Naive thymus-derived CD4-positive, alpha-beta T cell (primary cell): ENCODE results near the gene CCDC91. TPM values are rescaled to one million over a fixed set of nuclear protein-coding genes. Genes with fewer than 3 reads are reported as not detected.
"Not testable (repeated sequence)": the region's sequence is repeated elsewhere in the genome, so short reads cannot be mapped to it uniquely, and the experiment has no call there.

Experiments used
- ATAC-seq: fragments of 150-1000 bp; cut with Tn5 transposase; 2 replicates; pipeline ENCODE4 v1.10.0; 2021; ENCODE audit warnings: mild to moderate bottlenecking, moderate library complexity
- CTCF ChIA-PET: fragments of 350-600 bp; sonication (Branson Sonifier 250); formaldehyde crosslinking; loops from one replicate; lab custom pipeline; 2021; ENCODE audit warnings: antibody characterized with exemption; lab: Charles Lee
- POLR2A ChIA-PET: fragments of 350-600 bp; sonication (Branson Sonifier 250); formaldehyde crosslinking; loops from one replicate; lab custom pipeline; 2021; ENCODE audit warnings: antibody characterized with exemption, inconsistent platforms; lab: Charles Lee
- DNase-seq, 9 donors: peaks; one replicate each; pipeline versions ENCODE4 v3.0.0 to v3.0.0-alpha.2; 2020 to 2022; ENCODE audit warnings: mixed read lengths in 1 of 9
- H3K27ac ChIP-seq: one replicate; pipeline ENCODE4 v1.7.0; 2013; ENCODE audit warnings: mild to moderate bottlenecking, low read depth, low read length, moderate library complexity
- H3K27me3 ChIP-seq, 2 donors: one replicate each; pipeline ENCODE4 v1.7.0; 2013; ENCODE audit warnings: low read length in 2 of 2, mild to moderate bottlenecking in 2 of 2, moderate library complexity in 2 of 2; ENCODE audit not compliant: control insufficient read depth in 2 of 2, insufficient read depth in 2 of 2
- H3K36me3 ChIP-seq, 3 experiments: 1 replicate in 2 of 3; 2 replicates in 1 of 3; pipeline ENCODE4 v1.7.0; 2013; ENCODE audit warnings: low read length in 3 of 3, mild to moderate bottlenecking in 3 of 3, moderate library complexity in 1 of 3; ENCODE audit not compliant: insufficient read depth in 3 of 3, control insufficient read depth in 2 of 3
- H3K4me1 ChIP-seq, 2 donors: one replicate each; pipeline ENCODE4 v1.7.0; 2013; ENCODE audit warnings: low read length in 2 of 2, mild to moderate bottlenecking in 2 of 2, moderate library complexity in 1 of 2; ENCODE audit not compliant: control insufficient read depth in 2 of 2, insufficient read depth in 2 of 2
- H3K4me3 ChIP-seq: 2 replicates; pipeline ENCODE4 v1.7.0; 2013; ENCODE audit warnings: mild to moderate bottlenecking, low read length
- H3K9me3 ChIP-seq, 3 experiments: 1 replicate in 2 of 3; 2 replicates in 1 of 3; pipeline ENCODE4 v1.7.0; 2013; ENCODE audit warnings: low read length in 3 of 3; ENCODE audit not compliant: control insufficient read depth in 2 of 3
- H3K27ac Mint-ChIP-seq, 9 donors: one replicate each; pipeline ENCODE4 v1.8.0; 2020 to 2022; ENCODE audit warnings: mixed read lengths in 9 of 9, mild to moderate bottlenecking in 8 of 9, moderate library complexity in 5 of 9, inconsistent platforms in 2 of 9
- H3K27me3 Mint-ChIP-seq, 5 donors: one replicate each; pipeline ENCODE4 v1.8.0; 2021 to 2022; ENCODE audit warnings: mixed read lengths in 5 of 5, mild to moderate bottlenecking in 1 of 5
- H3K36me3 Mint-ChIP-seq, 5 donors: one replicate each; pipeline ENCODE4 v1.8.0; 2020 to 2022; ENCODE audit warnings: mixed read lengths in 5 of 5, mild to moderate bottlenecking in 3 of 5, inconsistent platforms in 1 of 5
- H3K4me1 Mint-ChIP-seq, 7 donors: one replicate each; pipeline ENCODE4 v1.8.0; 2020 to 2022; ENCODE audit warnings: mixed read lengths in 7 of 7, mild to moderate bottlenecking in 3 of 7, inconsistent platforms in 1 of 7
- H3K4me3 Mint-ChIP-seq, 10 donors: one replicate each; pipeline ENCODE4 v1.8.0; 2020 to 2022; ENCODE audit warnings: mild to moderate bottlenecking in 10 of 10, mixed read lengths in 10 of 10, moderate library complexity in 6 of 10, inconsistent platforms in 2 of 10
- H3K9me3 Mint-ChIP-seq, 11 donors: one replicate each; pipeline ENCODE4 v1.8.0; 2020 to 2022; ENCODE audit warnings: mixed read lengths in 11 of 11, mild to moderate bottlenecking in 4 of 11, inconsistent platforms in 1 of 11, moderate library complexity in 1 of 11
- intact Hi-C, 2 donors: fragments of 100-400 bp; cut with micrococcal nuclease; formaldehyde crosslinking; loops; one replicate each; pipeline ENCODE4 v1.15.1; 2023
- polyA plus RNA-seq, 2 donors: library from polyadenylated mRNA; unstranded; fragments of 300-500 nt; fragmentation: Illumina TruSeq; gene quantifications; one replicate each; pipeline ENCODE4 v1.2.3, GENCODE V29; 2021
- total RNA-seq, 6 experiments: library from RNA in 5 of 6; stranded (reverse) in 5 of 6; gene quantifications; 1 replicate in 5 of 6; 2 replicates in 1 of 6; pipeline ENCODE4 v1.2.3 and lab custom pipeline; 2021 to 2026

Gene CCDC91
- total and polyA plus RNA-seq, 7 experiments from 2014 or later: 20.2 to 105 (median 78.0) TPM

GRCh38 chr12:28330232-28330631, 140.0 kb downstream of the CCDC91 start:
- H3K4me1 ChIP-seq, H3K36me3 ChIP-seq, ATAC-seq, POLR2A ChIA-PET, H3K27me3 ChIP-seq, H3K27ac ChIP-seq, intact Hi-C loops, H3K4me3 ChIP-seq, DNase-seq, H3K27ac Mint-ChIP-seq, H3K9me3 ChIP-seq, H3K27me3 Mint-ChIP-seq, CTCF ChIA-PET, H3K4me3 Mint-ChIP-seq, H3K4me1 Mint-ChIP-seq: not testable (repeated sequence)
- Mint-ChIP-seq H3K9me3 (peaks cover 0 to 20% (median 2%) of the 10 kb centered on the region in 11 donors), H3K36me3 (peaks cover 7 to 69% (median 58%) of the 10 kb centered on the region in 5 donors)

DNA sequence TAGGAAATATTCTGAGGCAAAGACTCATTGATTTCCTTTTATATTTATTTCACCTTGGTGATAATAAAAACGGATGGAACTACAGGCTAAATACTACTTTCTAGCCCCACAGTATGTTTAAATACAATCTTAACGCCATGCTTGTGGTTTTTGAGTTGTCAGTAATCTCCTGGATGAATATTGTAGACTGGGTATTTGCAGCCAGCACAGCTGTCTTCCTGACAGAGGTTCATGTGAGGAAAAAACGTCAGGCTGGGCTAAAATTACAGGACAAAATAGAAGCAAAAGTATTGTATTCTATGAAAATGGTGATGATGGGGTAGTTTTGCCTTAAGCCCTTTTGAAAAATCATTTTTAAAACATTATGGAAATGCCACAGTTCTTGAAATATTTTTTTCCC, 140.9 kb downstream of the CCDC91 start:
- no peak overlapping the region for H3K27ac ChIP-seq
- no peaks in the 10 kb centered on the region for H3K9me3 ChIP-seq
- peaks cover 0 to 8% (median 4%) of the 10 kb centered on the region in 7 donors for H3K4me1 Mint-ChIP-seq
- POLR2A ChIA-PET: no interaction called here
- H3K4me3 ChIP-seq: no peak overlapping the region
- H3K9me3 Mint-ChIP-seq: peaks cover 0 to 20% (median 2%) of the 10 kb centered on the region in 11 donors
- H3K36me3 Mint-ChIP-seq: peaks cover 7 to 65% (median 54%) of the 10 kb centered on the region in 5 donors
- H3K27ac Mint-ChIP-seq: no peak overlapping the region
- intact Hi-C loops: no loop called here
- no peaks in the 10 kb centered on the region for H3K4me1 ChIP-seq
- H3K27me3 Mint-ChIP-seq: no peaks in the 10 kb centered on the region
- ATAC-seq (no peak), DNase-seq (no peak)
- CTCF ChIA-PET: no interaction called here
- no peaks in the 10 kb centered on the region for H3K27me3 ChIP-seq
- H3K4me3 Mint-ChIP-seq: no peak overlapping the region
- H3K36me3 ChIP-seq: peaks cover 0 to 6% (median 0%) of the 10 kb centered on the region in 3 experiments

DNA sequence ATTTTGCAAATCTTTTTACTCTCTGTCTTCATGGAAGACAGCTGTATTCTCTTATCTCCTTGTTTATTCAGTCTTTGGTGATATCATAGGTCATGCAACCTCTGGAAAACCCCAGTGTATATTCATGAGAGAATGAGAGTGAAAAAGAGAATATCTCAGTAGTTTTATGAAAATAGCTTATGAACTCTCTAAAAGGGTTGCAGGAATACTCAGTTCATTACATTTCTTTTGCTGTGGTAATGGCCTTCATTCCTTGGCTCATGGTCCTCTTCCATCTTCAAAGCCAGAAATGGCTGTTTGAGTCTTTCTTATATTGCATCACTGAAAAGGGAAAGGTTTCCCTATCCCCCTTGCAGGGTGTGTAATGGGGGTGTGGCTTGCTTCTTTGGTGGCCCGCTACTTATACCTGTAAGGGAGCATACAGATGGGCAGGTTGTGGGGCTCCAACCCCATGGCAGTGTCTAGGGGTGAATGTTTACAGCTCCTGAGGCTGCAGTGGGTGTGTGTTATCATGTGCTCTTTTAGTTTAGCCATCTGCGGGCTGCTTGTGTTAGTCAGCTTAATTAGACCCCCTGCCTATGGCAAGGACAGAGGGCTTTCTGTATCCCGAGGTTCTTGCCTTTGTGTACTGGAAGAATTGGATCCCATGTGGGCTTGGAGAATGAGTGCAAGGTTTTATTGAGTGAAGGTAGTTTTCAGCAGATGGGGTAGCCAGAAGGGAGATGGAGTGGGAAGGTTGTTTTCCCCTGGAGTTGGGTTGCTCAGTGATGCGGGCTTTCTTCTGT, 150.2 kb downstream of the CCDC91 start:
- Histone ChIP-seq H3K36me3 (no peaks in the 10 kb centered on the region), H3K4me3 (no peak overlapping the region), H3K27me3 (no peaks in the 10 kb centered on the region), H3K4me1 (no peaks in the 10 kb centered on the region), H3K27ac (no peak overlapping the region), H3K9me3 (no peaks in the 10 kb centered on the region)
- Mint-ChIP-seq H3K4me1 (peaks cover 0 to 22% (median 11%) of the 10 kb centered on the region in 7 donors), H3K9me3 (peaks cover 0 to 6% (median 0%) of the 10 kb centered on the region in 11 donors), H3K27me3 (no peaks in the 10 kb centered on the region), H3K4me3 (no peak overlapping the region), H3K36me3 (peaks cover 0 to 48% (median 27%) of the 10 kb centered on the region in 5 donors), H3K27ac (no peak overlapping the region)
- ChIA-PET POLR2A (no interaction called here), CTCF (no interaction called here)
- no peak for DNase-seq
- no peak for ATAC-seq
- intact Hi-C loops: no loop called here

DNA sequence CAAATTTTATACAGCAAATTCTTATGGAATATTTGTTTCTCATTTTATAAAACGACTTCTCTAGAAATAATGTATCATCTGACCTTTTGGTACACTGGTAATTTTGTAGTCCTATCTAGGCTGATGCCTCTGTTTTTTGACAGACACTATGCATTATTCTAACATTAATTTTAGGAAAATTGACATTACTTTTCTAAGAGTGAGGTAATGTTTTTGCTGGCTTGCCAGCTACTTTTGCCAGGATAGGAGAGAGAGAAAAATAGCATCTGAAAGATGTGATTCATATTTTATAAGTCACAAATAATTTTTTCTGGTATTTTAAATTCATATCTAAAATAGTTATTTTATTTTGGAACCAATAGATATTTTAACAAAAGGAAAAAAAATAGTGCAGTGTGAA, 153.5 kb downstream of the CCDC91 start:
- Mint-ChIP-seq H3K27ac (no peak overlapping the region), H3K4me1 (peaks cover 0 to 32% (median 11%) of the 10 kb centered on the region in 7 donors), H3K36me3 (peaks cover 2 to 55% (median 29%) of the 10 kb centered on the region in 5 donors), H3K27me3 (no peaks in the 10 kb centered on the region), H3K9me3 (peaks cover 0 to 6% (median 0%) of the 10 kb centered on the region in 11 donors), H3K4me3 (no peak overlapping the region)
- DNase-seq: no peak
- intact Hi-C loops: no loop called here
- no peaks in the 10 kb centered on the region for H3K4me1 ChIP-seq
- CTCF ChIA-PET: no interaction called here
- POLR2A ChIA-PET: no interaction called here
- no peaks in the 10 kb centered on the region for H3K27me3 ChIP-seq
- H3K9me3 ChIP-seq: no peaks in the 10 kb centered on the region
- no peak overlapping the region for H3K27ac ChIP-seq
- no peak for ATAC-seq
- peaks cover 0 to 3% (median 0%) of the 10 kb centered on the region in 3 experiments for H3K36me3 ChIP-seq
- H3K4me3 ChIP-seq: no peak overlapping the region

- H3K9me3 Mint-ChIP-seq: peaks cover 0 to 7% (median 2%) of the 10 kb centered on the region in 11 donors
- no peak for DNase-seq
- Histone ChIP-seq H3K27me3 (no peaks in the 10 kb centered on the region), H3K36me3 (peaks cover 0 to 8% (median 0%) of the 10 kb centered on the region in 3 experiments), H3K27ac (no peak overlapping the region), H3K4me3 (no peak overlapping the region), H3K9me3 (no peaks in the 10 kb centered on the region), H3K4me1 (no peaks in the 10 kb centered on the region)
- ChIA-PET CTCF (no interaction called here), POLR2A (no interaction called here)
- no peak for ATAC-seq
- intact Hi-C loops: no loop called here
- no peaks in the 10 kb centered on the region for H3K27me3 Mint-ChIP-seq
- H3K27ac Mint-ChIP-seq: no peak overlapping the region
- no peak overlapping the region for H3K4me3 Mint-ChIP-seq
- H3K4me1 Mint-ChIP-seq: peaks cover 2 to 21% (median 8%) of the 10 kb centered on the region in 7 donors
- H3K36me3 Mint-ChIP-seq: peaks cover 2 to 64% (median 38%) of the 10 kb centered on the region in 5 donors
Observed at GRCh38 chr12:28346567-28346966, 156.3 kb downstream of the CCDC91 start.

- Histone ChIP-seq H3K36me3 (peaks cover 0 to 15% (median 0%) of the 10 kb centered on the region in 3 experiments), H3K9me3 (no peaks in the 10 kb centered on the region), H3K4me1 (no peaks in the 10 kb centered on the region), H3K27me3 (no peaks in the 10 kb centered on the region), H3K27ac (no peak overlapping the region), H3K4me3 (no peak overlapping the region)
- ChIA-PET CTCF (no interaction called here), POLR2A (no interaction called here)
- H3K9me3 Mint-ChIP-seq: peaks cover 0 to 19% (median 6%) of the 10 kb centered on the region in 11 donors
- H3K4me1 Mint-ChIP-seq: peaks cover 3 to 19% (median 9%) of the 10 kb centered on the region in 7 donors
- H3K27ac Mint-ChIP-seq: no peak overlapping the region
- H3K4me3 Mint-ChIP-seq: no peak overlapping the region
- H3K36me3 Mint-ChIP-seq: peaks cover 17 to 72% (median 59%) of the 10 kb centered on the region in 5 donors
- no peak for ATAC-seq
- intact Hi-C loops: no loop called here
- no peaks in the 10 kb centered on the region for H3K27me3 Mint-ChIP-seq
- DNase-seq: no peak
Observed at GRCh38 chr12:28349196-28349595, 158.9 kb downstream of the CCDC91 start.
